Loucy (cell line): ENCODE results near the gene PHYKPL.

Source experiments
- CTCF ChIP-seq: fragments of 200-600 bp; sonication (generic); conservative IDR thresholded peaks from 2 replicates; pipeline ENCODE4 v1.5.1; 2014; ENCODE audit warnings: mild to moderate bottlenecking, antibody characterized with exemption, low read length
- EZH2phosphoT487 ChIP-seq: fragments of 200-600 bp; IDR thresholded peaks from 2 replicates; pipeline ENCODE4 v1.6.1; 2018; ENCODE audit warnings: antibody characterized with exemption, mild to moderate bottlenecking, moderate library complexity, borderline replicate concordance

GRCh38 chr5:178241231-178241663 lies 8.6 kb upstream of the PHYKPL start:
- TF ChIP-seq CTCF = no peak
- no peak for TF ChIP-seq EZH2phosphoT487
